Psoas muscle (tissue), 8 donors: ENCODE data around the gene PRSS27. TPM values are rescaled to one million over a fixed set of nuclear protein-coding genes. Genes with fewer than 3 reads are reported as not detected.
"Not testable (repeated sequence)": the region's sequence is repeated elsewhere in the genome, so short reads cannot be mapped to it uniquely, and the experiment has no call there.

Experiments used
- ATAC-seq, 4 donors: fragments of 200-7000 bp; cut with Tn5 transposase; one replicate each; pipeline ENCODE4 v1.9.1; 2020; ENCODE audit warnings: moderate library complexity in 3 of 4, mild to moderate bottlenecking in 2 of 4
- DNase-seq, 2 donors: peaks; one replicate each; pipeline ENCODE4 v3.0.0-alpha.2; 2020
- H3K27ac ChIP-seq: fragments of 200-600 bp; one replicate; pipeline ENCODE4 v1.8.0; 2022
- H3K27me3 ChIP-seq, 3 donors: fragments of 200-600 bp in 1 of 3; one replicate each; pipeline versions ENCODE4 v1.6.1 to v1.8.0; 2013 to 2022; ENCODE audit warnings: low read length in 2 of 3, mild to moderate bottlenecking in 2 of 3, moderate library complexity in 1 of 3; ENCODE audit not compliant: insufficient read depth in 3 of 3
- H3K36me3 ChIP-seq, 2 donors: fragments of 200-600 bp in 1 of 2; one replicate each; pipeline versions ENCODE4 v1.6.1 to v1.8.0; 2013 to 2022; ENCODE audit warnings: low read depth in 1 of 2, mild to moderate bottlenecking in 1 of 2, moderate library complexity in 1 of 2; ENCODE audit not compliant: insufficient read depth in 1 of 2
- H3K4me1 ChIP-seq: fragments of 200-600 bp; one replicate; pipeline ENCODE4 v1.8.0; 2022
- H3K4me3 ChIP-seq: fragments of 200-600 bp; one replicate; pipeline ENCODE4 v1.8.0; 2022; ENCODE audit warnings: mild to moderate bottlenecking
- H3K9me3 ChIP-seq: fragments of 200-600 bp; one replicate; pipeline ENCODE4 v1.8.0; 2022
- WGBS, 3 donors: extraction: QIAGEN DNeasy Blood & Tissue Kit; methylation state at CpG; one replicate each; pipeline versions ENCODE4 v1.1.6 to v1.1.7; 2013; 5-methylcytosine and 5-hydroxymethylcytosine counted together
- intact Hi-C, 2 donors: fragments of 100-400 bp; cut with DNase I; formaldehyde crosslinking; loops; one replicate each; pipeline versions ENCODE4 v1.11.0 to v1.14.2; 2022
- polyA plus RNA-seq, 3 donors: library from polyadenylated mRNA; stranded (reverse); fragments of 200-250 nt; gene quantifications; one replicate each; pipeline ENCODE4 v1.2.3, GENCODE V29; 2013
- total RNA-seq, 4 donors: library from RNA; stranded (reverse); fragmentation: NEBNext Ultra II Directional in 2 of 4; extraction: Animal tissue kit (Norgen Biotek cat#: 25700) in 2 of 4; gene quantifications; one replicate each; pipeline versions ENCODE4 v1.2.1 to v1.2.4, GENCODE V29; 2021 to 2023
- TF ChIP-seq, protein P1 (sequence below): fragments of 200-600 bp; IDR thresholded peaks from one replicate; pipeline ENCODE4 v1.8.0; 2022; ENCODE audit warnings: antibody characterized with exemption
- donor health status: healthy with polysubstance abuse.
- donor health status: DM: no; HTN: no; CAD: no; lungs with moderate emphysema.
- donor health status: Bipolar disorder and iron deficiency.
- donor health status: healthy.
- donor health status: DM: yes; HTN: yes; CAD: no.
- donor health status: DM: no; HTN: no; CAD: no.
- donor health status: DM: no; HTN: no; CAD: no.
- donor health status: DM: yes; HTN: yes; CAD: no.

PRSS27 gene
- total and polyA plus RNA-seq, 7 donors, result 0.07 to 0.34 (median 0.20) TPM; not detected in 2

DNA sequence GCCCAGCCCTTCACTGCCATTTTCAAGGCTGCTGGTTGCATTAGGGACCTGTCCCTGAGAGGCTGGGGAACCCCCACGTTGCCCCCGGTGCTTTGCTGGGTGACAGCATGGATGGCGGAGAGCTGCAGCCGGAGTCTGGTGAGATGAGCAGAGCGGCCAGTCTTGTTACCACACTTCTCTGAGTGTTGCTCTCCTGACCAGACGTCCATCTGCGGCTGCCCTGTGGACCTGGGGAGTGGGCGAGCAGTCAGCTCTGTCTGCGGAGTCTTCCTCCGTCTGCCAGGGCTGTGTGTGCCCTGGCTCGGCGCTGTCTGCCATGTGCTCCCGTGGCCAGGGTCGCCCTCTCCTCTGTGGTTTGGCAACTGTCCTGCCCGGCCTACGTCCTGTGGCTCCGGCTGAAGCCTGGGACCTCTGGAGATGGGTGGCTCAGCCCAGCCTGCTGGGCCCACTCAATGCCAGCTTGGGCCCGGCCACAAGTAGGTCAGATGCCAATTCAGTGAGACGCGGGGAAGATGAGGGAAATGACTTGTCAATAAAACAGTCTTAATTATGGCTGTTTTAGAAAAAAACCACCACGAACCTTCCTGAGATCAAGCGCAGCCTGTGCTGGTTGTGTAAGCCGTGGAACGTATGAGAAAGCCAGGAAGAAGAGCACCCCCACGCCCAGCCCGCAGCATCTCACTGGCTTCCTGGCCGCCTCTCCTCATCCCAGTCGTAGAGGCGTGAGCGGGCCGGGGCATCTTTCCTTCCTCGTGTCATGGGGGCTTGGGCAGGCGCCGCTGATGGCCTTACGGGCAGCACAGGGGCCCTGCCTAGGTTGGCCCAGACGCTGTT lies 29.8 kb downstream of the PRSS27 start:
- Histone ChIP-seq H3K9me3 (no peaks in the 10 kb centered on the region), H3K4me1 (peaks cover 41% of the 10 kb centered on the region), H3K36me3 (peaks cover 0 to 4% of the 10 kb centered on the region in 2 donors), H3K4me3 (peak overlapping the region; percentile 4), H3K27me3 (no peaks in the 10 kb centered on the region), H3K27ac (peak overlapping the region; percentile 88)
- intact Hi-C loops, result no loop called here
- TF ChIP-seq, protein P1, sequence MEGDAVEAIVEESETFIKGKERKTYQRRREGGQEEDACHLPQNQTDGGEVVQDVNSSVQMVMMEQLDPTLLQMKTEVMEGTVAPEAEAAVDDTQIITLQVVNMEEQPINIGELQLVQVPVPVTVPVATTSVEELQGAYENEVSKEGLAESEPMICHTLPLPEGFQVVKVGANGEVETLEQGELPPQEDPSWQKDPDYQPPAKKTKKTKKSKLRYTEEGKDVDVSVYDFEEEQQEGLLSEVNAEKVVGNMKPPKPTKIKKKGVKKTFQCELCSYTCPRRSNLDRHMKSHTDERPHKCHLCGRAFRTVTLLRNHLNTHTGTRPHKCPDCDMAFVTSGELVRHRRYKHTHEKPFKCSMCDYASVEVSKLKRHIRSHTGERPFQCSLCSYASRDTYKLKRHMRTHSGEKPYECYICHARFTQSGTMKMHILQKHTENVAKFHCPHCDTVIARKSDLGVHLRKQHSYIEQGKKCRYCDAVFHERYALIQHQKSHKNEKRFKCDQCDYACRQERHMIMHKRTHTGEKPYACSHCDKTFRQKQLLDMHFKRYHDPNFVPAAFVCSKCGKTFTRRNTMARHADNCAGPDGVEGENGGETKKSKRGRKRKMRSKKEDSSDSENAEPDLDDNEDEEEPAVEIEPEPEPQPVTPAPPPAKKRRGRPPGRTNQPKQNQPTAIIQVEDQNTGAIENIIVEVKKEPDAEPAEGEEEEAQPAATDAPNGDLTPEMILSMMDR, result no peak
- ATAC-seq (peak; percentile 21 to 73 (median 58)), DNase-seq (peak; percentile 70)
- WGBS, 3 donors, result 60 to 78% (median 63%) methylated on average over 35 to 36 of the region's 36 CpGs

DNA sequence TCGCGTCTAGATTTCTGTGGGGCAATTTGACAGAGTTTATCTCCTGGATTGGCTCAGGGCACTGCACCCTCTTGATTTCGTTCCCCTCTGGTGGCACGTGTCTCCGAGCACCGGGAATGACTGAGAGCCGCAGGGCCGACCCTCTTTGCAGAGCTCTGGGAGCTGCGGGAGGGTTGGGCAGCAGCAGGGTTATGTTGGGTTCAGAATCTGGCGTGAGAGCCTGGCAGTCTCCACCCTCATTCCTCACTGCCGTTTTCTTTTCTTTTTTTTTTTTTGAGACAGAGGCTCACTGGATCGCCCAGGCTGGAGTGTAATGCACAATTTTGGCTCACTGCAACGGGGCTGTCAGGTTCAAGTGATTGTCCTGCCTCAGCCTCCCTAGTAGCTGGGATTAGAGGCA lies 30.6 kb downstream of the PRSS27 start:
- Histone ChIP-seq H3K27ac (peak overlapping the region; percentile 88), H3K4me1 (peaks cover 41% of the 10 kb centered on the region), H3K4me3 (peak overlapping the region; percentile 4)
- WGBS, 3 donors, result 28 to 88% (median 38%) methylated on average over 1 to 4 of the region's 13 CpGs
- H3K36me3 ChIP-seq, DNase-seq, intact Hi-C loops, ATAC-seq, H3K9me3 ChIP-seq, H3K27me3 ChIP-seq: not testable (repeated sequence)

DNA sequence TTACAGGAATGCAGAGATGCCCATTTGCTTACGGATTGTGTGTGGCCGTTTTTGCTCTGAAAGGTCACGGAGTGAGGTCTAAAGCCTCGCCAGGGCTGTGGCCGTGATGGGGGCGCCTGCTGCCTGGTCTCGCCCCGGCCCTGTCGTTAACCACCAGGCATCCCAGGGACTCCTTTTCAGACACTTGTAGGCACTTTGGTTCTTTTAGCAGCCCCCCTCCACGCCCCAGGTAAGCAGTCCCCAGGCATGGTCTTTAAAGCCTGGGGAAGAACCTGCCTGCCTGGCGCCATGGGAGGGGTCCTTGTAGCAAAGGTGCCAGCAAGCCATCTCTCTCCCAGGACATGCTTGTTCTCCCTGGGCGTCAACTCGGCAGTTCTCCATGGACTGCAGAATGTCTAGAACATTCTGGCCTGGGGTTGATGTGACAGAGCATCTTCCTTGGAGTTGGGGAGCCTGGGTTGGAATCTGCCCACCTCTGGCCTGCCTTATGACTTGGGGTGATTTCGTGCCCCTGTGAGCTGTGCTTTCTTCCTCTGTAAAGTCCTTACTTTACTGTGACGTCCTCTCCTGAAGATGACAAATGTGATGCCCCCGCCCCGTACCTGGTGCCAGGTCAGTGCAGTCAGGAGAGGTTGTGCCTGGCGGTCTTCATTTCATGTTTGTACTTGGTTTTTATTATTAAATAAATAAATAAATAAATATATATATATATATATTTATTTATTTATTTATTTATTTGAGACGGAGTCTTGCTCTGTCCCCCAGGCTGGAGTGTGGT lies 32.3 kb downstream of the PRSS27 start:
- peaks cover 34% of the 10 kb centered on the region for H3K4me1 ChIP-seq
- no peaks in the 10 kb centered on the region for H3K27me3 ChIP-seq
- TF ChIP-seq, protein P1, result no peak
- no peaks in the 10 kb centered on the region for H3K9me3 ChIP-seq
- intact Hi-C loops, result no loop called here
- no peak for ATAC-seq
- DNase-seq, result no peak
- 85 to 93% (median 86%) methylated on average over 19 of the region's 19 CpGs for WGBS, 3 donors
- H3K36me3 ChIP-seq, result peaks cover 0 to 4% of the 10 kb centered on the region in 2 donors
- H3K27ac ChIP-seq, result no peak overlapping the region
- H3K4me3 ChIP-seq, result no peak overlapping the region

DNA sequence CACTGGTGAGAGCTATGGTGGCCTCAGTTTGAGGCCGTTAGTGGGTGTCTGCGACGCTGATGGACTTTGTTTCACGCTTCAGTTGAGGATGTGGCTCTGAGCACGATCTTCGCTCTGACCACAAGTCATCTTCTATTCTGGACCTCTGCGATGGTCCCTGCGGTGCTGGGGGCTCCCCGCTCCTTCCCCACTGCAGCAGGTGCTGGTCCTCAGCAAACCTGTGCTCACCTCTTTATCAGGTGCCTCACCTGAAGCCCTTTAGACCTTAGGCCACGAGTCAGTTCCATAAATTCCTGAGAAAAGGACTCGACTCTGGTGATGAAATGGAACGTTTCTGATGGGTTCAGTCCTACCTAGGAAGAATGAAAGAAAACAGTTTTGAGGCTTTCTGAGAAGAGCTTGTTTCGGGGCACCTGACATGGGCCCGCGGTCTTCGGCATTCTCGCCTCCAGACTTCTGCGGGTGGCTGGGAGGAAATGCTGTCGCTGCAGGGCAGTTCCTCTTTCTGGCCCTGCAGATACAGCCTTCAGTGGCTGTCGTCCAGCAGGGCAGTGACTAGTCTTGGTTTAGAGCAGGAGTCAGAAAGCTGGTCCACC lies 33.0 kb downstream of the PRSS27 start:
- 80 to 85% (median 82%) methylated on average over 20 of the region's 20 CpGs for WGBS, 3 donors
- Histone ChIP-seq H3K27ac (no peak overlapping the region), H3K36me3 (peaks cover 0 to 4% of the 10 kb centered on the region in 2 donors), H3K4me1 (peaks cover 27% of the 10 kb centered on the region), H3K4me3 (no peak overlapping the region), H3K9me3 (no peaks in the 10 kb centered on the region), H3K27me3 (no peaks in the 10 kb centered on the region)
- intact Hi-C loops, result no loop called here
- TF ChIP-seq, protein P1, result no peak
- ATAC-seq (no peak), DNase-seq (peak in 1 of 2 donors; percentile 61)

DNA sequence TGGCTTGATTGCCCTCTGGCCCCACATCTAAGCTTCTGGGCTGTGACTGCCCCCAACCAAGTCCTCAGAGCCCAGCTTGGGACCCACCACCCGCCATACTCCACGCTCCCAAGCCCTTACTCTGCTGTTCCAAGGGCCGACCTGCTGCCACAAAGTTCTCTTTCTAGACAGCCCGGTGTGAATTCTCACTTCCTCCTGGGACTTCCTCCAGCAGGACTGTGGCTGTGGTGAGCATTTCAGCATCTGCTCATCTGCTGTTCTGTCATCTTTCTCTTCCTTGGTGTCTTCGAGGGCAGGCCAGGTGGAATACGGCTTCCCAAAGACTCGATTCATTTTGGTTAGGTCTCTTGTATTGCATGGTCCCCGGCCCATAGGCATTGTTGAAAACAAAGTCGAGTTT lies 33.9 kb downstream of the PRSS27 start:
- H3K4me3 ChIP-seq, H3K36me3 ChIP-seq, H3K9me3 ChIP-seq, H3K27ac ChIP-seq, H3K27me3 ChIP-seq, ATAC-seq, intact Hi-C loops, DNase-seq: not testable (repeated sequence)
- H3K4me1 ChIP-seq, result peaks cover 17% of the 10 kb centered on the region
- no CpG with 5 or more reads among the region's 9 CpGs for WGBS, 3 donors

DNA sequence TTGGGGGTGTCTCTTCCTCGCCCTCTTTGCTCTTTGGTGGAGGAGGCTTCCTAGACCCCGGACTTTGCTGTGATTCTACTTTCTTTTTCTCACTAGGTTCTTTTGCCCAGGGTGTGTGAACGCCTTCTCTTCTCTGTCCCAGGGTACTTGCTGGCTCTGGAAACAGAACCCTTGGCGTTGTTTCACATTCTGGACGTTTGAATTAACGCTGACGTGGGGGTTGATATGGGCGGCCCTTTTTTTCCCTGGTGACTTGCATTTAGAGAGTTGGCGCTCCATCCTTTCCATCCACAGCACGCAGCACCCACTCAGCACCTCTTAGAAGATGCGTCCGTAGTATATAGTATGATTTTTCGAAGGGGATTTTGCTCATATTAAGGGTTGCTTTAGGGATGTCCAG lies 37.0 kb downstream of the PRSS27 start:
- H3K27me3 ChIP-seq, DNase-seq, H3K9me3 ChIP-seq, H3K36me3 ChIP-seq, ATAC-seq, intact Hi-C loops, H3K4me1 ChIP-seq: not testable (repeated sequence)
- 8 to 9% (median 8%) methylated on average over 13 of the region's 13 CpGs for WGBS, 3 donors
- peak overlapping the region; percentile 92 for H3K27ac ChIP-seq
- H3K4me3 ChIP-seq, result peak overlapping the region; percentile 90
